H9 (cell line): ENCODE data around the gene GABRD. TPM values are rescaled to one million over a fixed set of nuclear protein-coding genes. Genes with fewer than 3 reads are reported as not detected.
A peak's percentile ranks its signal among the peaks of the same experiment; 100 is the strongest.

ENCODE experiments used
- DNase-seq: peaks from one replicate; pipeline ENCODE4 v3.0.0-alpha.2; 2017
- H2AFZ ChIP-seq: one replicate; pipeline ENCODE4 v1.6.1; 2013; ENCODE audit warnings: mild to moderate bottlenecking, low read length, control low read depth, moderate library complexity
- H2AK5ac ChIP-seq: 2 replicates; pipeline ENCODE4 v1.6.1; 2013; ENCODE audit warnings: low read length, control low read depth, mixed read lengths; ENCODE audit not compliant: insufficient read length
- H2BK120ac ChIP-seq: one replicate; pipeline ENCODE4 v1.6.1; 2013; ENCODE audit warnings: low read depth, mild to moderate bottlenecking, low read length, control low read depth, inconsistent platforms; ENCODE audit not compliant: poor library complexity, severe bottlenecking
- H2BK12ac ChIP-seq: 2 replicates; pipeline ENCODE4 v1.6.1; 2013; ENCODE audit warnings: low read length, control low read depth, mixed read lengths, low read depth; ENCODE audit not compliant: insufficient read length
- H2BK15ac ChIP-seq: 2 replicates; pipeline ENCODE4 v1.6.1; 2013; ENCODE audit warnings: low read depth, low read length, control low read depth
- H2BK20ac ChIP-seq: one replicate; pipeline ENCODE4 v1.6.1; 2013; ENCODE audit warnings: low read depth, mild to moderate bottlenecking, low read length, control low read depth, inconsistent platforms; ENCODE audit not compliant: poor library complexity, severe bottlenecking
- H2BK5ac ChIP-seq: 2 replicates; pipeline ENCODE4 v1.6.1; 2013; ENCODE audit warnings: low read length, control low read depth, mixed read lengths; ENCODE audit not compliant: insufficient read length
- H3K14ac ChIP-seq: 2 replicates; pipeline ENCODE4 v1.6.1; 2013; ENCODE audit warnings: low read length, control low read depth; ENCODE audit not compliant: insufficient read depth
- H3K18ac ChIP-seq: 2 replicates; pipeline ENCODE4 v1.6.1; 2013; ENCODE audit warnings: low read depth, mild to moderate bottlenecking, mixed read lengths, low read length, control low read depth; ENCODE audit not compliant: insufficient read length
- H3K23ac ChIP-seq: 2 replicates; pipeline ENCODE4 v1.6.1; 2013; ENCODE audit warnings: low read length, control low read depth, mixed read lengths, low read depth; ENCODE audit not compliant: insufficient read length
- H3K23me2 ChIP-seq: 2 replicates; pipeline ENCODE4 v1.6.1; 2013; ENCODE audit warnings: low read depth, mild to moderate bottlenecking, mixed read lengths, low read length, control low read depth; ENCODE audit not compliant: insufficient read length, poor library complexity, severe bottlenecking
- H3K27ac ChIP-seq: 2 replicates; pipeline ENCODE4 v1.5.1; 2013; ENCODE audit warnings: low read length, control low read depth, mixed read lengths, low read depth; ENCODE audit not compliant: insufficient read length
- H3K27me3 ChIP-seq: 2 replicates; pipeline ENCODE4 v1.6.1; 2013; ENCODE audit warnings: low read length, control low read depth, inconsistent platforms; ENCODE audit not compliant: insufficient read depth
- H3K4ac ChIP-seq: 2 replicates; pipeline ENCODE4 v1.6.1; 2013; ENCODE audit warnings: low read depth, mild to moderate bottlenecking, control low read depth, inconsistent platforms, low read length, moderate library complexity
- H3K4me1 ChIP-seq: 2 replicates; pipeline ENCODE4 v1.6.1; 2013; ENCODE audit warnings: low read length, control low read depth, inconsistent platforms; ENCODE audit not compliant: insufficient read depth
- H3K4me2 ChIP-seq: 2 replicates; pipeline ENCODE4 v1.6.1; 2013; ENCODE audit warnings: low read length, control low read depth, mixed read lengths; ENCODE audit not compliant: insufficient read length, insufficient read depth
- H3K56ac ChIP-seq: 2 replicates; pipeline ENCODE4 v1.6.1; 2013; ENCODE audit warnings: low read depth, mild to moderate bottlenecking, mixed read lengths, low read length, control low read depth; ENCODE audit not compliant: insufficient read length
- H3K79me1 ChIP-seq: 2 replicates; pipeline ENCODE4 v1.6.1; 2013; ENCODE audit warnings: low read depth, mild to moderate bottlenecking, moderate library complexity, low read length, control low read depth, inconsistent platforms; ENCODE audit not compliant: insufficient read depth, poor library complexity, severe bottlenecking
- H3K79me2 ChIP-seq: 2 replicates; pipeline ENCODE4 v1.6.1; 2013; ENCODE audit warnings: low read length, control low read depth, inconsistent platforms; ENCODE audit not compliant: insufficient read depth
- H3K9ac ChIP-seq: 2 replicates; pipeline ENCODE4 v1.6.1; 2013; ENCODE audit warnings: low read length, control low read depth, mixed read lengths; ENCODE audit not compliant: insufficient read length; ENCODE audit errors: extremely low read depth
- H3K9me3 ChIP-seq: one replicate; pipeline ENCODE4 v1.6.1; 2013; ENCODE audit warnings: low read depth, low read length, inconsistent platforms; ENCODE audit not compliant: control insufficient read depth
- H3T11ph ChIP-seq: one replicate; pipeline ENCODE4 v1.6.1; 2013; ENCODE audit warnings: mild to moderate bottlenecking, low read length, control low read depth, inconsistent platforms
- H4K20me1 ChIP-seq: one replicate; pipeline ENCODE4 v1.6.1; 2013; ENCODE audit not compliant: control insufficient read depth, insufficient read length, insufficient read depth
- H4K5ac ChIP-seq: 2 replicates; pipeline ENCODE4 v1.6.1; 2013; ENCODE audit warnings: low read depth, mild to moderate bottlenecking, mixed read lengths, low read length, control low read depth; ENCODE audit not compliant: insufficient read length
- H4K8ac ChIP-seq: replicated peaks from 2 replicates; pipeline ENCODE4 v1.6.1; 2013; ENCODE audit warnings: low read length, control low read depth, mixed read lengths, low read depth; ENCODE audit not compliant: insufficient read length
- H4K91ac ChIP-seq: 2 replicates; pipeline ENCODE4 v1.6.1; 2013; ENCODE audit warnings: low read depth, mild to moderate bottlenecking, moderate library complexity, mixed read lengths, low read length, control low read depth; ENCODE audit not compliant: insufficient read length
- H3K27ac Mint-ChIP-seq, 3 experiments: 2 replicates in 2 of 3; 3 replicates in 1 of 3; pipeline ENCODE4 v1.8.0; 2020 to 2021; ENCODE audit warnings: mixed read lengths in 3 of 3, mild to moderate bottlenecking in 1 of 3, moderate library complexity in 1 of 3
- H3K27me3 Mint-ChIP-seq: 2 replicates; pipeline ENCODE4 v1.8.0; 2021; ENCODE audit warnings: low read depth, mild to moderate bottlenecking, moderate library complexity, mixed read lengths
- H3K36me3 Mint-ChIP-seq, 3 experiments: 2 replicates in 2 of 3; 3 replicates in 1 of 3; pipeline ENCODE4 v1.8.0; 2020 to 2021; ENCODE audit warnings: low read depth in 3 of 3, mixed read lengths in 3 of 3; ENCODE audit not compliant: insufficient read depth in 1 of 3
- H3K4me1 Mint-ChIP-seq, 2 experiments: 2 replicates each; pipeline ENCODE4 v1.8.0; 2020; ENCODE audit warnings: mixed read lengths in 2 of 2
- H3K4me3 Mint-ChIP-seq, 2 experiments: 2 replicates in 1 of 2; 3 replicates in 1 of 2; pipeline ENCODE4 v1.8.0; 2020 to 2021; ENCODE audit warnings: mild to moderate bottlenecking in 2 of 2, mixed read lengths in 2 of 2, moderate library complexity in 1 of 2
- H3K9me3 Mint-ChIP-seq, 2 experiments: 2 replicates in 1 of 2; 3 replicates in 1 of 2; pipeline ENCODE4 v1.8.0; 2020; ENCODE audit warnings: mild to moderate bottlenecking in 2 of 2, mixed read lengths in 2 of 2, moderate library complexity in 1 of 2
- WGBS: extraction: QIAGEN DNeasy Blood & Tissue Kit; methylation state at CpG from one replicate; pipeline ENCODE4 v1.1.7; 2013; ENCODE audit warnings: missing lambda C conversion rate, low lambda C conversion rate, mixed read lengths; ENCODE audit not compliant: insufficient read length; ENCODE audit errors: extremely low coverage; 5-methylcytosine and 5-hydroxymethylcytosine counted together
- long read RNA-seq: library from polyadenylated mRNA; unstranded; transcript quantifications from one replicate; pipeline ENCODE4 v2.0.0, GENCODE V29; 2020
- total RNA-seq: library from RNA; stranded (reverse); gene quantifications from 2 replicates; pipeline ENCODE4 v1.2.1, GENCODE V29; 2021
- TF ChIP-seq, protein P1 (sequence below): fragments of 200-600 bp; sonication (generic); conservative IDR thresholded peaks from 3 replicates; pipeline ENCODE4 v1.8.0; 2021; ENCODE audit warnings: antibody characterized with exemption, mild to moderate bottlenecking

The GABRD gene, protein sequence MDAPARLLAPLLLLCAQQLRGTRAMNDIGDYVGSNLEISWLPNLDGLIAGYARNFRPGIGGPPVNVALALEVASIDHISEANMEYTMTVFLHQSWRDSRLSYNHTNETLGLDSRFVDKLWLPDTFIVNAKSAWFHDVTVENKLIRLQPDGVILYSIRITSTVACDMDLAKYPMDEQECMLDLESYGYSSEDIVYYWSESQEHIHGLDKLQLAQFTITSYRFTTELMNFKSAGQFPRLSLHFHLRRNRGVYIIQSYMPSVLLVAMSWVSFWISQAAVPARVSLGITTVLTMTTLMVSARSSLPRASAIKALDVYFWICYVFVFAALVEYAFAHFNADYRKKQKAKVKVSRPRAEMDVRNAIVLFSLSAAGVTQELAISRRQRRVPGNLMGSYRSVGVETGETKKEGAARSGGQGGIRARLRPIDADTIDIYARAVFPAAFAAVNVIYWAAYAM
- 0.59 and 0.83 TPM in 2 replicates for total RNA-seq
- long read RNA-seq, transcript GABRD-201 (9 exons, 1,961 nt), result major isoform, 7 of 11 reads
- long read RNA-seq, partial matches to known transcripts, result 0 of 11 reads
- long read RNA-seq, other reads (novel, unspliced or antisense), result 1 of 11 reads

DNA sequence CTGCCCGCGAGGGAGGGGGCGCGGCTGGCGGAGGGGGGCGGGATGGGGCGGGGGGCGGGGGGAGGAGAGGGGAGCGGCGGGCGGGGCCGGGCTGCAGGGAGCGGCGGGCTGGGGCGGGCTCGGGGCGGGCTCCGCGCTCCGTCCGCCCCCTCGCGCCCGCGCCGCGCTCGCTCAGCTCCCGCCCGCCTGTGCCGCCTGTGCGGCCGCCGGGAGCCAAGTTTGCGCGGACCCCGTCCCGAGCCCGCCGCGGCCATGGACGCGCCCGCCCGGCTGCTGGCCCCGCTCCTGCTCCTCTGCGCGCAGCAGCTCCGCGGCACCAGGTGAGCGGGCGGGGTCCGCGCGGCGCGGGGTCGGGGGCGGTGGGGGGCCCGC lies at the start of gene GABRD:
Gene GABRD (plus strand): TSS at position 174 of the 372 bp plus-strand sequence. CDS start 79 bp downstream, at position 253.
- H2BK5ac ChIP-seq, result no peak within 1 kb of the TSS
- no peak within 1 kb of the TSS for H3K56ac ChIP-seq
- H4K5ac ChIP-seq, result no peak within 1 kb of the TSS
- H2AK5ac ChIP-seq, result no peak within 1 kb of the TSS
- no peaks in the 10 kb centered on the region for H3K23me2 ChIP-seq
- H3K27me3 ChIP-seq, result peaks cover 5% of the 10 kb centered on the region; the same call in 1 of the 2 replicates
- no peaks in the 10 kb centered on the region for H3K4me1 ChIP-seq
- H3K9me3 Mint-ChIP-seq, result peaks cover 0 to 2% of the 10 kb centered on the region in 2 experiments; a peak in 1 of 5 replicates
- no peak within 1 kb of the TSS for H2BK120ac ChIP-seq
- peak within 1 kb of the TSS; percentile 61 to 86 for H3K4me3 Mint-ChIP-seq
- no peak within 1 kb of the TSS for H3K23ac ChIP-seq
- DNase-seq, result no peak
- H3K4me1 Mint-ChIP-seq, result peaks cover 9 to 13% of the 10 kb centered on the region in 2 experiments
- no peak within 1 kb of the TSS for H3K18ac ChIP-seq
- no peaks in the 10 kb centered on the region for H3K79me1 ChIP-seq
- H3K14ac ChIP-seq, result no peak within 1 kb of the TSS
- no CpG with 5 or more reads among the region's 60 CpGs for WGBS
- H2AFZ ChIP-seq, result no peak within 1 kb of the TSS
- H2BK20ac ChIP-seq, result no peak within 1 kb of the TSS
- no peak within 1 kb of the TSS for H2BK15ac ChIP-seq
- H3K4ac ChIP-seq, result no peak within 1 kb of the TSS
- TF ChIP-seq, protein P1, sequence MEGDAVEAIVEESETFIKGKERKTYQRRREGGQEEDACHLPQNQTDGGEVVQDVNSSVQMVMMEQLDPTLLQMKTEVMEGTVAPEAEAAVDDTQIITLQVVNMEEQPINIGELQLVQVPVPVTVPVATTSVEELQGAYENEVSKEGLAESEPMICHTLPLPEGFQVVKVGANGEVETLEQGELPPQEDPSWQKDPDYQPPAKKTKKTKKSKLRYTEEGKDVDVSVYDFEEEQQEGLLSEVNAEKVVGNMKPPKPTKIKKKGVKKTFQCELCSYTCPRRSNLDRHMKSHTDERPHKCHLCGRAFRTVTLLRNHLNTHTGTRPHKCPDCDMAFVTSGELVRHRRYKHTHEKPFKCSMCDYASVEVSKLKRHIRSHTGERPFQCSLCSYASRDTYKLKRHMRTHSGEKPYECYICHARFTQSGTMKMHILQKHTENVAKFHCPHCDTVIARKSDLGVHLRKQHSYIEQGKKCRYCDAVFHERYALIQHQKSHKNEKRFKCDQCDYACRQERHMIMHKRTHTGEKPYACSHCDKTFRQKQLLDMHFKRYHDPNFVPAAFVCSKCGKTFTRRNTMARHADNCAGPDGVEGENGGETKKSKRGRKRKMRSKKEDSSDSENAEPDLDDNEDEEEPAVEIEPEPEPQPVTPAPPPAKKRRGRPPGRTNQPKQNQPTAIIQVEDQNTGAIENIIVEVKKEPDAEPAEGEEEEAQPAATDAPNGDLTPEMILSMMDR, result no peak
- no peak within 1 kb of the TSS for H4K91ac ChIP-seq
- H4K8ac ChIP-seq, result no peak within 1 kb of the TSS
- no peak within 1 kb of the TSS for H2BK12ac ChIP-seq
- H3K27ac ChIP-seq, result no peak within 1 kb of the TSS
- no peaks in the 10 kb centered on the region for H3K9me3 ChIP-seq
- H3K4me2 ChIP-seq, result peak within 1 kb of the TSS; percentile 23
- no peaks in the 10 kb centered on the region for H3K36me3 Mint-ChIP-seq
- no peak within 1 kb of the TSS for H3K9ac ChIP-seq
- H3K27ac Mint-ChIP-seq, result no peak within 1 kb of the TSS
- no peaks in the 10 kb centered on the region for H3K79me2 ChIP-seq
- H3K27me3 Mint-ChIP-seq, result peaks cover 68% of the 10 kb centered on the region
- H4K20me1 ChIP-seq, result no peaks in the 10 kb centered on the region
- no peak within 1 kb of the TSS for H3T11ph ChIP-seq
